Measurements from ENCODE around the gene AP1M1.
A peak's percentile ranks its signal among the peaks of the same experiment; 100 is the strongest.

AP1M1 gene

GRCh38 chr19:16285769-16286498, 88.2 kb downstream of the AP1M1 start (continued):
- TF ChIP-seq ZNF398 (tag by site-specific recombination; IDR thresholded peaks at IDR 0.05) (no peak), ZSCAN16 (tag by site-specific recombination; IDR thresholded peaks at IDR 0.05) (no peak), ZNF830 (tag by site-specific recombination; IDR thresholded peaks at IDR 0.05; ENCODE audit: low read depth) (no peak), HOXA7 (CRISPR knock-in tag; IDR thresholded peaks at IDR 0.05; ENCODE audit: borderline replicate concordance) (no peak)

- ChIA-PET CTCF (no interaction called here), POLR2A (no interaction called here)
- H3K9me3 ChIP-seq (ENCODE audit: control insufficient read depth, insufficient read depth, low read depth, low read length), result no peaks in the 10 kb centered on the region
- no peaks in the 10 kb centered on the region for H3K36me3 ChIP-seq (ENCODE audit: control insufficient read depth in 2 of 2, insufficient read depth in 1 of 2, low read length in 2 of 2)
- no peak overlapping the region for H3K4me3 ChIP-seq (ENCODE audit: low read depth, low read length)
- H3K27ac ChIP-seq (ENCODE audit: extremely low read depth, low read depth, low read length), result no peak overlapping the region
- peaks cover 4% of the 10 kb centered on the region; the same call in 1 of the 2 replicates for H3K4me1 ChIP-seq (ENCODE audit: control insufficient read depth, insufficient read depth, low read length)
- no peak for TF ChIP-seq BCL11A (tag by site-specific recombination; IDR thresholded peaks at IDR 0.05; ENCODE audit: low read depth)
- TF ChIP-seq ZNF558 (tag by site-specific recombination; IDR thresholded peaks at IDR 0.05), result no peak
- TF ChIP-seq ZNF280D (tag by site-specific recombination; IDR thresholded peaks at IDR 0.05), result peak; percentile 86
- TF ChIP-seq, protein P1, sequence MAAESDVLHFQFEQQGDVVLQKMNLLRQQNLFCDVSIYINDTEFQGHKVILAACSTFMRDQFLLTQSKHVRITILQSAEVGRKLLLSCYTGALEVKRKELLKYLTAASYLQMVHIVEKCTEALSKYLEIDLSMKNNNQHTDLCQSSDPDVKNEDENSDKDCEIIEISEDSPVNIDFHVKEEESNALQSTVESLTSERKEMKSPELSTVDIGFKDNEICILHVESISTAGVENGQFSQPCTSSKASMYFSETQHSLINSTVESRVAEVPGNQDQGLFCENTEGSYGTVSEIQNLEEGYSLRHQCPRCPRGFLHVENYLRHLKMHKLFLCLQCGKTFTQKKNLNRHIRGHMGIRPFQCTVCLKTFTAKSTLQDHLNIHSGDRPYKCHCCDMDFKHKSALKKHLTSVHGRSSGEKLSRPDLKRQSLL (tag by site-specific recombination; IDR thresholded peaks at IDR 0.05), result no peak
- no peak for TF ChIP-seq ZNF112 (tag by site-specific recombination; IDR thresholded peaks at IDR 0.05)
- TF ChIP-seq ZNF629 (tag by site-specific recombination; IDR thresholded peaks at IDR 0.05), result no peak
- 0 out of 2 replicates have a peak, but pooled peaks have one; percentile 63 for TF ChIP-seq ZNF580 (tag by site-specific recombination; IDR thresholded peaks at IDR 0.05)
- no peak for TF ChIP-seq ZNF221 (tag by site-specific recombination; IDR thresholded peaks at IDR 0.05; ENCODE audit: borderline replicate concordance)
- no peak for TF ChIP-seq ZNF311 (tag by site-specific recombination; IDR thresholded peaks at IDR 0.05; ENCODE audit: borderline replicate concordance)
- no peak for TF ChIP-seq ZNF223 (tag by site-specific recombination; IDR thresholded peaks at IDR 0.05)
- no peak for TF ChIP-seq ZNF335 (tag by site-specific recombination; conservative IDR thresholded peaks at IDR 0.05)
- TF ChIP-seq, protein P2, sequence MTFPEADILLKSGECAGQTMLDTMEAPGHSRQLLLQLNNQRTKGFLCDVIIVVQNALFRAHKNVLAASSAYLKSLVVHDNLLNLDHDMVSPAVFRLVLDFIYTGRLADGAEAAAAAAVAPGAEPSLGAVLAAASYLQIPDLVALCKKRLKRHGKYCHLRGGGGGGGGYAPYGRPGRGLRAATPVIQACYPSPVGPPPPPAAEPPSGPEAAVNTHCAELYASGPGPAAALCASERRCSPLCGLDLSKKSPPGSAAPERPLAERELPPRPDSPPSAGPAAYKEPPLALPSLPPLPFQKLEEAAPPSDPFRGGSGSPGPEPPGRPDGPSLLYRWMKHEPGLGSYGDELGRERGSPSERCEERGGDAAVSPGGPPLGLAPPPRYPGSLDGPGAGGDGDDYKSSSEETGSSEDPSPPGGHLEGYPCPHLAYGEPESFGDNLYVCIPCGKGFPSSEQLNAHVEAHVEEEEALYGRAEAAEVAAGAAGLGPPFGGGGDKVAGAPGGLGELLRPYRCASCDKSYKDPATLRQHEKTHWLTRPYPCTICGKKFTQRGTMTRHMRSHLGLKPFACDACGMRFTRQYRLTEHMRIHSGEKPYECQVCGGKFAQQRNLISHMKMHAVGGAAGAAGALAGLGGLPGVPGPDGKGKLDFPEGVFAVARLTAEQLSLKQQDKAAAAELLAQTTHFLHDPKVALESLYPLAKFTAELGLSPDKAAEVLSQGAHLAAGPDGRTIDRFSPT (tag by site-specific recombination; IDR thresholded peaks at IDR 0.05), result no peak
- peak; percentile 100 for TF ChIP-seq ZNF146 (tag by site-specific recombination; IDR thresholded peaks at IDR 0.05)
Observed at GRCh38 chr19:16288544-16288943, 90.8 kb downstream of the AP1M1 start.

All from HEK293 (cell line).